ENCODE data around the gene PLEKHG3. TPM values are rescaled to one million over a fixed set of nuclear protein-coding genes. Genes with fewer than 3 reads are reported as not detected.
A peak's percentile ranks its signal among the peaks of the same experiment; 100 is the strongest.

Gene PLEKHG3
- total and polyA plus RNA-seq, 2 experiments from 2014 or later, result 23.0 to 83.1 TPM

- no peak for TF ChIP-seq EZH2 (IDR thresholded peaks at IDR 0.05; ENCODE audit: low read depth, unreplicated experiment)
- TF ChIP-seq ETS1 (IDR thresholded peaks at IDR 0.05), result no peak
- no peak for TF ChIP-seq ZNF331 (CRISPR knock-in tag; IDR thresholded peaks at IDR 0.05; ENCODE audit: low read depth)
- no peak for TF ChIP-seq NANOG (IDR thresholded peaks at IDR 0.05; ENCODE audit: borderline replicate concordance)
Measured at GRCh38 chr14:64680714-64681065, 23.5 kb upstream of the PLEKHG3 start (continued).

- H3K79me2 ChIP-seq (replicated peaks; ENCODE audit: insufficient read depth), result no peaks in the 10 kb centered on the region
- Mint-ChIP-seq H3K9me3 (no peaks in the 10 kb centered on the region; the same call in 2 of the 3 replicates), H3K4me3 (no peak overlapping the region; the same call in 2 of the 3 replicates), H3K27me3 (ENCODE audit: insufficient read depth, low read depth, poor library complexity) (peaks cover 8% of the 10 kb centered on the region), H3K36me3 (ENCODE audit: low read depth) (no peaks in the 10 kb centered on the region), H3K27ac (0 out of 2 replicates have a peak overlapping the region, but pooled peaks have one; percentile 49), H3K4me1 (peaks cover 30% of the 10 kb centered on the region)
- ATAC-seq (peak; percentile 77), DNase-seq (ENCODE audit: low spot score) (peak; percentile 66)
- H4K20me1 ChIP-seq (replicated peaks; ENCODE audit: insufficient read depth), result no peaks in the 10 kb centered on the region
- peak overlapping the region; percentile 42; the same call in 1 of the 2 replicates for H3K27ac ChIP-seq (ENCODE audit: low read depth)
- H2AFZ ChIP-seq, result peak overlapping the region; percentile 94
- peak overlapping the region; percentile 60; the same call in 1 of the 2 replicates for H3K4me2 ChIP-seq
- 0 out of 2 replicates have a peak, but pooled peaks cover 4% of the 10 kb centered on the region for H3F3A ChIP-seq (replicated peaks; ENCODE audit: low read depth)
- H3K36me3 ChIP-seq (ENCODE audit: insufficient read depth), result no peaks in the 10 kb centered on the region
- TF ChIP-seq CTCF (conservative IDR thresholded peaks at IDR 0.05; ENCODE audit: low read depth in 2 of 2), result peak; percentile 35 to 54
- no peak for TF ChIP-seq ZNF331 (CRISPR knock-in tag; IDR thresholded peaks at IDR 0.05; ENCODE audit: low read depth)
- TF ChIP-seq ZNF462 (CRISPR knock-in tag; IDR thresholded peaks at IDR 0.05), result no peak
- no peak overlapping the region for H3K4me3 ChIP-seq
- H3K4me1 ChIP-seq (ENCODE audit: insufficient read depth), result peaks cover 14% of the 10 kb centered on the region; the same call in 1 of the 2 replicates
- no peaks in the 10 kb centered on the region for H3K27me3 ChIP-seq (ENCODE audit: insufficient read depth)
- H3K9me2 ChIP-seq (ENCODE audit: insufficient read depth), result no peaks in the 10 kb centered on the region
Measured at GRCh38 chr14:64681796-64682710, 22.2 kb upstream of the PLEKHG3 start.
